GM20000 (cell line): Measurements from ENCODE around the gene DRD2.

Source experiments
- DNase-seq: peaks from one replicate; pipeline ENCODE4 v3.0.0; 2012; ENCODE audit warnings: low spot score
- CTCF ChIP-seq: IDR thresholded peaks from 2 replicates; pipeline ENCODE4 v1.5.1; 2012; ENCODE audit warnings: mild to moderate bottlenecking, control low read depth; ENCODE audit errors: extremely low read depth, missing control alignments

DRD2 gene

GRCh38 chr11:113410414-113411135 lies 64.6 kb downstream of the DRD2 start:
- no peak for TF ChIP-seq CTCF
- DNase-seq, result no peak

GRCh38 chr11:113409526-113409925 lies 65.7 kb downstream of the DRD2 start:
- TF ChIP-seq CTCF, result no peak

GRCh38 chr11:113408887-113409286 lies 66.3 kb downstream of the DRD2 start:
- no peak for DNase-seq
- TF ChIP-seq CTCF, result no peak

More at GRCh38 chr11:113409526-113409925, 65.7 kb downstream of the DRD2 start:
- DNase-seq, result no peak

- DNase-seq, result no peak
- no peak for TF ChIP-seq CTCF
Measured at GRCh38 chr11:113408206-113408605, 67.0 kb downstream of the DRD2 start.

- TF ChIP-seq CTCF, result no peak
- DNase-seq, result no peak
Measured at GRCh38 chr11:113407163-113407562, 68.0 kb downstream of the DRD2 start.

- no peak for TF ChIP-seq CTCF
- DNase-seq, result no peak
Measured at GRCh38 chr11:113405724-113406478, 69.3 kb downstream of the DRD2 start.

GRCh38 chr11:113404859-113405430 lies 70.3 kb downstream of the DRD2 start:
- no peak for TF ChIP-seq CTCF
- DNase-seq, result no peak
